ENCODE data around the gene HTRA1. TPM values are rescaled to one million over a fixed set of nuclear protein-coding genes. Genes with fewer than 3 reads are reported as not detected.
A peak's percentile ranks its signal among the peaks of the same experiment; 100 is the strongest.

Gene HTRA1
- total RNA-seq, 1 experiment from 2014 or later: 0.70 TPM

DNA sequence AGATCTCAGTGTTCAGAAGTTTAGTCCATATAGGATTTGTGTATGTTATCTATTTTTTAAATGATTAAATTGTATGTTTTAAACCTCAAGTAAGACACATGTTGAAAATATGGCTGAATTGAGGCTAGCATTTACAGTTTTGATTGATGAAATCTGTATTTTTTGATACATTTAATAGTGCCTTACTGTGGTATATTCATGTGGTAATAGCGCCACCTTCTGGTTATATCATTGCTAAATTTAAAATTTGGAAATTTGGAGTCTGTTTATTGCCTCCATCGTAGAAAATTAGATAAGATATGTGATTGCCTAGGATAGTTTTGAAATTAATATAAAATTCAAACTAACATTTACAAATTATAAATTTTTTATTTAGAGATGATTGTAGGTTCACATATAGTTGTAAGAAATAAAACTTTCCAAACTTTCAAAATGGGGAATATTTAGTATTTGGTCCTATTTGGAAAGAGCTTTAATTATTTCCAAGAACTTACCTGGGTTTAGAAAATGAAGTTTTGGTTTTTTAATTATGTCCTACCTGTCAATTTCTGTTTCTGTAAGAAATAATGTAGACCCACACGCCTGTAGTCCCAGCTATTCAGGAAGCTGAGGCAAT is 26.0 kb upstream of the HTRA1 start:
- no peaks in the 10 kb centered on the region for H3K27me3 Mint-ChIP-seq (ENCODE audit: insufficient read depth, unreplicated experiment)
- H3K4me3 Mint-ChIP-seq (ENCODE audit: unreplicated experiment): no peak overlapping the region
- intact Hi-C loops (cut with micrococcal nuclease; ENCODE audit: unreplicated experiment): loop anchor here (1.0 kb wide), 2 partner anchors 93 to 136 kb away; no protein-coding TSS in a partner anchor
- ChIA-PET POLR2A (no interaction called here), CTCF (interaction anchor here (0.6 to 4.1 kb wide), 7 partner anchors 61 to 167 kb away, joined by 3 to 46 read pairs (median 5); partner anchors contain the start of gene PLEKHA1)
- H3K4me1 Mint-ChIP-seq (ENCODE audit: low read depth, unreplicated experiment): no peaks in the 10 kb centered on the region
- Histone ChIP-seq H3K4me3 (ENCODE audit: low read depth, low read length) (no peak overlapping the region), H3K9me3 (no peaks in the 10 kb centered on the region), H3K4me1 (no peaks in the 10 kb centered on the region), H3K36me3 (ENCODE audit: control insufficient read depth, insufficient read depth, low read length) (no peaks in the 10 kb centered on the region), H3K27me3 (replicated peaks; ENCODE audit: control insufficient read depth, insufficient read depth, low read length) (no peaks in the 10 kb centered on the region)
- TF ChIP-seq CTCF (IDR thresholded peaks at IDR 0.05; ENCODE audit: insufficient read depth in 1 of 2, low read depth in 1 of 2, low read length in 1 of 2, severe bottlenecking in 1 of 2, unreplicated experiment in 1 of 2): peak; percentile 45 to 87
- no TSS peak for BruUV-seq (replicated peaks)
- no peak overlapping the region for H3K27ac Mint-ChIP-seq (ENCODE audit: unreplicated experiment)
- no peaks in the 10 kb centered on the region for H3K9me3 Mint-ChIP-seq (ENCODE audit: unreplicated experiment)
- H3K36me3 Mint-ChIP-seq (ENCODE audit: insufficient read depth, unreplicated experiment): peaks cover 18% of the 10 kb centered on the region
- peak in 1 of 2 experiments; percentile 49 for DNase-seq

GRCh38 chr10:122441961-122442360 is 19.4 kb upstream of the HTRA1 start:
- Mint-ChIP-seq H3K4me1 (ENCODE audit: low read depth, unreplicated experiment) (peaks cover 9% of the 10 kb centered on the region), H3K36me3 (ENCODE audit: insufficient read depth, unreplicated experiment) (peaks cover 16% of the 10 kb centered on the region), H3K27ac (ENCODE audit: unreplicated experiment) (peak overlapping the region; percentile 16), H3K27me3 (ENCODE audit: insufficient read depth, unreplicated experiment) (no peaks in the 10 kb centered on the region), H3K4me3 (ENCODE audit: unreplicated experiment) (no peak overlapping the region), H3K9me3 (ENCODE audit: unreplicated experiment) (no peaks in the 10 kb centered on the region)
- no peak for TF ChIP-seq CTCF (IDR thresholded peaks at IDR 0.05; ENCODE audit: insufficient read depth in 1 of 2, low read depth in 1 of 2, low read length in 1 of 2, severe bottlenecking in 1 of 2, unreplicated experiment in 1 of 2)
- Histone ChIP-seq H3K4me3 (ENCODE audit: low read depth, low read length) (no peak overlapping the region), H3K9me3 (no peaks in the 10 kb centered on the region), H3K27me3 (replicated peaks; ENCODE audit: control insufficient read depth, insufficient read depth, low read length) (no peaks in the 10 kb centered on the region), H3K4me1 (0 out of 2 replicates have a peak, but pooled peaks cover 4% of the 10 kb centered on the region), H3K36me3 (ENCODE audit: control insufficient read depth, insufficient read depth, low read length) (no peaks in the 10 kb centered on the region)
- no TSS peak for BruUV-seq (replicated peaks)
- ChIA-PET POLR2A (no interaction called here), CTCF (interaction anchor here (0.7 to 1.1 kb wide), 2 partner anchors 118 to 143 kb away, joined by 3 to 4 read pairs; no protein-coding TSS in a partner anchor)
- no peak for DNase-seq
- intact Hi-C loops (cut with micrococcal nuclease; ENCODE audit: unreplicated experiment): no loop called here

DNA sequence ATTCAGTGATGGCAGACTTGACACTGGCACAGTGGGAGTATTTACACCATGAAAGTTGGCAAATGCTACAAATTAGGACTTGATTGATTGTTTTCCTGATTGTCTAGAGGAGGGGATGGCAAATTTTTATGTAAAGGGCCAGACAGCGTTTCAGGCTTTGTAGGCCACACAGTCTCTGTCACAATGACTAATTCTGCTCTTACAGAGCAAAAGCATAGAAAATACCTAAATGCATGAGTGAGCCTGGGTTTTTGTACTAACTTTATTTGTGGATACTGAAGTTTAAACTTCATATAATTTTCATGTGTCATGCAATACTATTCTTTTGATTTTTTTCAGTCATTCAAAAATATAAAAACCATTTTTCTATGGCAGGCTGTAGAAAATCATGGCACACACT is 15.9 kb upstream of the HTRA1 start:
- H3K9me3 ChIP-seq: no peaks in the 10 kb centered on the region
- H3K9me3 Mint-ChIP-seq (ENCODE audit: unreplicated experiment): no peaks in the 10 kb centered on the region
- no peak overlapping the region for H3K4me3 ChIP-seq (ENCODE audit: low read depth, low read length)
- no peaks in the 10 kb centered on the region for H3K27me3 Mint-ChIP-seq (ENCODE audit: insufficient read depth, unreplicated experiment)
- peaks cover 6% of the 10 kb centered on the region for H3K36me3 Mint-ChIP-seq (ENCODE audit: insufficient read depth, unreplicated experiment)
- H3K4me1 Mint-ChIP-seq (ENCODE audit: low read depth, unreplicated experiment): peaks cover 12% of the 10 kb centered on the region
- intact Hi-C loops (cut with micrococcal nuclease; ENCODE audit: unreplicated experiment): no loop called here
- CTCF ChIA-PET: no interaction called here
- no TSS peak for BruUV-seq (replicated peaks)
- H3K4me3 Mint-ChIP-seq (ENCODE audit: unreplicated experiment): no peak overlapping the region
- no peaks in the 10 kb centered on the region for H3K36me3 ChIP-seq (ENCODE audit: control insufficient read depth, insufficient read depth, low read length)
- POLR2A ChIA-PET: no interaction called here
- TF ChIP-seq CTCF (IDR thresholded peaks at IDR 0.05; ENCODE audit: insufficient read depth in 1 of 2, low read depth in 1 of 2, low read length in 1 of 2, severe bottlenecking in 1 of 2, unreplicated experiment in 1 of 2): no peak
- H3K27me3 ChIP-seq (replicated peaks; ENCODE audit: control insufficient read depth, insufficient read depth, low read length): no peaks in the 10 kb centered on the region
- no peak for DNase-seq
- H3K27ac Mint-ChIP-seq (ENCODE audit: unreplicated experiment): no peak overlapping the region
- H3K4me1 ChIP-seq: peaks cover 8% of the 10 kb centered on the region; the same call in 1 of the 2 replicates
